ENCODE measurements around the gene GSDMA. TPM values are rescaled to one million over a fixed set of nuclear protein-coding genes. Genes with fewer than 3 reads are reported as not detected.
A peak's percentile ranks its signal among the peaks of the same experiment; 100 is the strongest.

Gene GSDMA
- total and polyA plus RNA-seq, 2 experiments from 2014 or later = 0.08 TPM; not detected in 1

- no peak for DNase-seq (ENCODE audit: low spot score)
- no peak overlapping the region for H3K4me3 ChIP-seq
- 53% methylated on average over 4 of the region's 4 CpGs for WGBS (ENCODE audit: low lambda C conversion rate, missing lambda C conversion rate)
- H3K79me2 ChIP-seq = no peaks in the 10 kb centered on the region
- H3K4me2 ChIP-seq = no peak overlapping the region
- no peak overlapping the region for H2AFZ ChIP-seq
- no peaks in the 10 kb centered on the region for H4K20me1 ChIP-seq (ENCODE audit: insufficient read depth, poor library complexity, severe bottlenecking)
- peaks cover 17% of the 10 kb centered on the region for H3K4me1 ChIP-seq (ENCODE audit: insufficient read depth)
- no peaks in the 10 kb centered on the region for H3K9me2 ChIP-seq (replicated peaks; ENCODE audit: insufficient read depth)
- TF ChIP-seq, protein P1, sequence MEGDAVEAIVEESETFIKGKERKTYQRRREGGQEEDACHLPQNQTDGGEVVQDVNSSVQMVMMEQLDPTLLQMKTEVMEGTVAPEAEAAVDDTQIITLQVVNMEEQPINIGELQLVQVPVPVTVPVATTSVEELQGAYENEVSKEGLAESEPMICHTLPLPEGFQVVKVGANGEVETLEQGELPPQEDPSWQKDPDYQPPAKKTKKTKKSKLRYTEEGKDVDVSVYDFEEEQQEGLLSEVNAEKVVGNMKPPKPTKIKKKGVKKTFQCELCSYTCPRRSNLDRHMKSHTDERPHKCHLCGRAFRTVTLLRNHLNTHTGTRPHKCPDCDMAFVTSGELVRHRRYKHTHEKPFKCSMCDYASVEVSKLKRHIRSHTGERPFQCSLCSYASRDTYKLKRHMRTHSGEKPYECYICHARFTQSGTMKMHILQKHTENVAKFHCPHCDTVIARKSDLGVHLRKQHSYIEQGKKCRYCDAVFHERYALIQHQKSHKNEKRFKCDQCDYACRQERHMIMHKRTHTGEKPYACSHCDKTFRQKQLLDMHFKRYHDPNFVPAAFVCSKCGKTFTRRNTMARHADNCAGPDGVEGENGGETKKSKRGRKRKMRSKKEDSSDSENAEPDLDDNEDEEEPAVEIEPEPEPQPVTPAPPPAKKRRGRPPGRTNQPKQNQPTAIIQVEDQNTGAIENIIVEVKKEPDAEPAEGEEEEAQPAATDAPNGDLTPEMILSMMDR (IDR thresholded peaks at IDR 0.05; ENCODE audit: poor library complexity) = no peak
- no peak for TF ChIP-seq EZH2phosphoT487 (IDR thresholded peaks at IDR 0.05; ENCODE audit: low read depth, severe bottlenecking, unreplicated experiment)
- TF ChIP-seq EZH2 (IDR thresholded peaks at IDR 0.05; ENCODE audit: borderline replicate concordance) = no peak
- no peak overlapping the region for H3K27ac ChIP-seq
- H3K27me3 ChIP-seq = no peaks in the 10 kb centered on the region
- H3K36me3 ChIP-seq (replicated peaks; ENCODE audit: insufficient read depth, low read depth) = no peaks in the 10 kb centered on the region
- no peaks in the 10 kb centered on the region for H3K9me3 ChIP-seq (ENCODE audit: low read depth)
Measured at GRCh38 chr17:39955726-39956225, 7.0 kb upstream of the GSDMA start.

DNA sequence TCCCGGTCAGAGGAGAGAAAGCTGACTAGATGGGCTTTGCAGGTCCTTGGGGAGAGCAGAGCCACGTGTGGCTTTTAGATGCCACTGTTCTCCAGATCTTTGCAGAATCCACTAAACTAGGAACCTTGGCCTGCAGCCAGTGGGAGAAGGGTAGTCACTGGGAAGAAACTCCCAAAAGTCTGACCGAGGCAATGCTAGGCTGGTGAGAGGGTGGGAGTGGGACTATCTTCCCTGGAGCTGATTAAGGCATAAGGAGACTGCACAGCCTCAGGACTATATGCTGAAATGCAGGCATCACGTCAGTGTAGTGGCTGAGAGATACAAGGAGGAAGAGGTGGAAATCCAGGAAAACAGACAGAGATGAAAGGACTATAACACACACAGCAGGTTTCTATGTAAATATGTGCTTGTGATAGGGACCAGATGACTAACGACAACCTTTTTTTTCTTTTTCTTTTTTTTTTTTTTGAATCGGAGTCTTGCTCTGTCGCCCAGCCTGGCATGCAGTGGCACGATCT, 2.2 kb upstream of the GSDMA start:
- WGBS (ENCODE audit: low lambda C conversion rate, missing lambda C conversion rate) = 42% methylated on average over 7 of the region's 8 CpGs
- TF ChIP-seq, protein P1 (IDR thresholded peaks at IDR 0.05; ENCODE audit: poor library complexity) = no peak
- TF ChIP-seq EZH2 (IDR thresholded peaks at IDR 0.05; ENCODE audit: borderline replicate concordance) (no peak), EZH2phosphoT487 (IDR thresholded peaks at IDR 0.05; ENCODE audit: low read depth, severe bottlenecking, unreplicated experiment) (no peak)
- Histone ChIP-seq H3K4me3 (no peak overlapping the region), H3K27ac (peak overlapping the region; percentile 23), H2AFZ (no peak overlapping the region), H4K20me1 (ENCODE audit: insufficient read depth, poor library complexity, severe bottlenecking) (no peaks in the 10 kb centered on the region), H3K4me2 (no peak overlapping the region), H3K36me3 (replicated peaks; ENCODE audit: insufficient read depth, low read depth) (no peaks in the 10 kb centered on the region), H3K79me2 (no peaks in the 10 kb centered on the region), H3K4me1 (ENCODE audit: insufficient read depth) (peaks cover 9% of the 10 kb centered on the region), H3K27me3 (no peaks in the 10 kb centered on the region), H3K9me2 (replicated peaks; ENCODE audit: insufficient read depth) (no peaks in the 10 kb centered on the region), H3K9me3 (ENCODE audit: low read depth) (no peaks in the 10 kb centered on the region)
- DNase-seq (ENCODE audit: low spot score) = peak; percentile 35

- 85% methylated on average over 6 of the region's 6 CpGs for WGBS (ENCODE audit: low lambda C conversion rate, missing lambda C conversion rate)
- TF ChIP-seq EZH2phosphoT487 (IDR thresholded peaks at IDR 0.05; ENCODE audit: low read depth, severe bottlenecking, unreplicated experiment) = no peak
- TF ChIP-seq, protein P1 (IDR thresholded peaks at IDR 0.05; ENCODE audit: poor library complexity) = no peak
- no peak for DNase-seq (ENCODE audit: low spot score)
Measured at GRCh38 chr17:39963829-39964228, 1.0 kb downstream of the GSDMA start.

More at GRCh38 chr17:39963829-39964228, 1.0 kb downstream of the GSDMA start:
- no peak overlapping the region for H3K4me3 ChIP-seq
- no peaks in the 10 kb centered on the region for H3K27me3 ChIP-seq
- no peak overlapping the region for H3K4me2 ChIP-seq
- no peak overlapping the region for H3K27ac ChIP-seq
- no peaks in the 10 kb centered on the region for H3K36me3 ChIP-seq (replicated peaks; ENCODE audit: insufficient read depth, low read depth)
- peaks cover 9% of the 10 kb centered on the region for H3K4me1 ChIP-seq (ENCODE audit: insufficient read depth)
- H3K9me2 ChIP-seq (replicated peaks; ENCODE audit: insufficient read depth) = no peaks in the 10 kb centered on the region
- H3K79me2 ChIP-seq = no peaks in the 10 kb centered on the region
- H4K20me1 ChIP-seq (ENCODE audit: insufficient read depth, poor library complexity, severe bottlenecking) = no peaks in the 10 kb centered on the region
- H3K9me3 ChIP-seq (ENCODE audit: low read depth) = no peaks in the 10 kb centered on the region
- no peak overlapping the region for H2AFZ ChIP-seq
